GM19023 (cell line): ENCODE data around the gene PACS2.
A peak's percentile ranks its signal among the peaks of the same experiment; 100 is the strongest.

Experiments
- ATAC-seq: cut with Tn5 transposase; IDR thresholded peaks from one replicate; pipeline ENCODE4 v1.9.1; 2021; ENCODE audit warnings: mild to moderate bottlenecking, moderate library complexity; ENCODE audit not compliant: unreplicated experiment

PACS2 gene

GRCh38 chr14:105398044-105398725, 83.6 kb downstream of the PACS2 start, which contains the start of gene TEX22:
TEX22 (plus strand) TSS chr14:105398538; CDS start chr14:105399341, 803 bp downstream.
- ATAC-seq: peak; percentile 79

GRCh38 chr14:105398726-105399465, 84.3 kb downstream of the PACS2 start:
- peak; percentile 48 for ATAC-seq

- ATAC-seq: no peak
These were observed 84.9 kb downstream of the PACS2 start for GRCh38 chr14:105399466-105399775.

DNA sequence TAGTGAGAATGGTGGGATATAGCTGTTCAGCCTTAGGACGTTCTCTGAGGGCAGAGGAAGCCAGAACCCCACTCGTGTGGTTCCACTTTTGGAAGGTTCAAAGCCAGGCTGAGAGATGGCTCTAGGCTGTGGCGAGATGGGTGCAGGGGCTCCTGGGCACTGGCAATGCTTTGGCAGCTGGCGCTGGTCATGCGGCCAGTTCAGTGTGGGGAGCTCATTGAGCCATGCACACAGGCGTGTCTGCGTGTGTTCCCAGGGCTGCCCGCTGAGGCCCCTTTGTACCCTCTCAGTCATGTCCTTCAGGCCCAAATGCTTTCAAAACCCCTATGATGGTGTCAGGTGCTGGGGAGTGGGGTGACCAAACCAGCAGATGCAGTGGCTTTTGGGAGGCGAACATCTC, 85.5 kb downstream of the PACS2 start:
- no peak for ATAC-seq

DNA sequence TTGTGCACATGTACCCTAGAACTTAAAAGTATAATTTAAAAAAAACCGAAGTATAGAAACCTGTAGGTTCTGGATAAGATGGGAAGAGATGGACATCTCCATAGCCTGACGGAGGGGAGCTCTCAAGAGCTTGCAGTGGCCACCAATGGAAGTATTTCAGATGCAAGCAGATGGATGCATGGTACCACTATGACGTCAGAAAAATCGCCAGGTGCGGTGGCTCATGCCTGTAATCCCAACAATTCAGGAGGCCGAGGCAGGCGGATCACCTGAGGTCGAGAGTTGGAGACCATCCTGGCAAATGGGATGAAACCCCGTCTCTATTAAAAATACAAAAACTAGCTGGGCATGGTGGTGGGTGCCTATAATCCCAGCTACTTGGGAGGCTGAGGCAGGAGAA, 87.2 kb downstream of the PACS2 start:
- no peak for ATAC-seq

DNA sequence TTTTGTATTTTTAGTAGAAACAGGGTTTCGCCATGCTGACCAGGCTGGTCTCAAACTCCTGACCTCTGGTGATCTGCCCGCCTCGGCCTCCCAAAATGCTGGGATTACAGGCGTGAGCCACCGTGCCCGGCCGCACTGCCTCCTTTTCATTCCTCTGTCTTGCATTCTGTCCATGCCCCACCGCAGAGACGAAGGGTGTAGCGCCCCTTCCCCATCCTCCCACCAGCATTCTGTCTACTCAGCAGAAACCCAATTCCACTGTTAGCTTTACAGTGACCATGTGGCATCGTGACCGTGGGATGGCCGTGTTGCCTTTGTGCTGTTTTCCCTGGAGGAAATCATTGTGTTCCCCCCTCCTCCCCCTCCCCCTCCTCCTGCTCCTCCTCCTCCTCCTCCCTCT, 94.0 kb downstream of the PACS2 start:
- ATAC-seq: no peak

- ATAC-seq: no peak
These were observed 94.8 kb downstream of the PACS2 start for GRCh38 chr14:105409364-105409763.

DNA sequence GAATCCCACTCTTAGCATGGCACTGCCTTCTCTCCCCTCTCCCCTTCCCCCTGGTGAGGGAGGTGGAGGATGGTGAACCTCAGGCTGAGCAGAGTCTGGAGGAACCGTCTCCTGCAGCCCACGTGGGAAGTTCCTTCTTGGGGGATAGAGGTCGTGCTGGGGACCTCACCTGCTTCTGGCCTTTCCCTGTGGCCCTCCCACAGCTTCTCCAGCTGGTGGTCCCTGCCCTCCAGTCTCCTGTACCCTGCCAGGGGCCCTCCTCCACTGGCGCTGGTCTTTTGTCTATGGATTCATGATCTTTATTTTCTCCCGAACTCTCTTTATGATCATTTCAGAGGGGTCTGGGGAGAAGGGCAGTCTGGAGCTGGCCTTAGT, 96.1 kb downstream of the PACS2 start:
- no peak for ATAC-seq

DNA sequence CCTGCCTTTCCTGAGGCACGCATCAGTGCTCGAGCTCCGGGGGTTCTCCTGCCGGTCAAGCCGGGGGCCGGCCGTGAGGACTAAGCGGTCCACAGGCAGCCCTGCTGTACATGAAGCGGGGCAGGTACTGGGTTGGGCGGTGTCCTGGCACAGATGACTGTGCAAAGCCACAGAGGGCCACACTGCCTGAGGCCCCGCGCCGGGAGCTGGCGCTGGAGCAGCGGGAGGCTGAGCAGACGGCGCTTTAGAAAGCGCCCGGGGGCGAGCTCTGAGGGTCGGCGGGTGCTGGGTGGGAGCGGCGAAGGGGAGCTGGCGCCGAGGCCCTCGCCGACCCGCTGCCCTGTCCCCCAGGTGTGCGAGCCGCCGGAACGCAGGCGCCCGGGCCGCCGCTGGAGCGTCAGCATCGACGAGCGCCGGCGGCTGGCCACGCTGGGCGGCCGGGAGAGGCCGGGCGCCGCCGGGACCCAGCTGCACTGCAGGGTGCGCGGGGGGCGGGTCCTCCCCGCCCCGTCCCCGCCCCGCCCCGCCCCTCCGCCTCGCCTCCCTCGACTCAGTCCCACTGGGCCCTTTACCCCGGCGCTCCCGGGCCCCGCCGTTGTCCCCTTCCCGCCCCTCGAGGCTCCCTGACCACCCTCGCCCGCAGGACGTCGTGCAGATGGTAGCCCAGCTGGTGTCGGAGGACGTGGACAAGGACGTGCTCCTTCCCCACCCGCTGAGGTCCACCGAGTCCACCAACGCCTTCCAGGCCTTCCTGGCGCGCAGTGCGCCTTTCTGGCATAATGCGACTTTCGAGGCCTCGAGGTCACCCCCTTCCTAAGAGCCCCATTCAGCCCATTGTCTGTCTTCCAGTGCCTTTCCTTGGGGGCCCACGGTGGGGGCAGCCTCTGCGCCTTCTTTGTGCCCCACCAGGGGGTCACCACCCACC, 96.7 kb downstream of the PACS2 start:
- no peak for ATAC-seq

GRCh38 chr14:105411985-105412770, 97.6 kb downstream of the PACS2 start:
- ATAC-seq: no peak

- no peak for ATAC-seq
These were observed 98.4 kb downstream of the PACS2 start for GRCh38 chr14:105412771-105413543.

DNA sequence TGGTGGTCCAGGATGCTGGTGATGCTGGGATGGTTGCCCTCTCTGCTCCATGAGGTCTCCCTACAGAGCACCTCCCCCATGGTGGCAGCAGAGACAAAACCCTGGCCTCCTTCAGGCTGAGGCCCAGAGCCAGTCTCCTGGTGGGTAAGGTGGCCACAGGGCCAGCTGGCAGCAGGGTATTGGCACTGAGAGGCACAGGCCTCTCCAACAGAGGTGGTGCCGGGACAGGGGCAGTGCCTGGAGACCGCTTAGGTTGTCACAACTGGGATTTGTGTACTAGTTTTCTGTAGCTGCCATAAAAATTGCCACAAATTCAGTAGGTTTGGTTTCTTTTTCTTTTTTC, 99.0 kb downstream of the PACS2 start:
- ATAC-seq: no peak

DNA sequence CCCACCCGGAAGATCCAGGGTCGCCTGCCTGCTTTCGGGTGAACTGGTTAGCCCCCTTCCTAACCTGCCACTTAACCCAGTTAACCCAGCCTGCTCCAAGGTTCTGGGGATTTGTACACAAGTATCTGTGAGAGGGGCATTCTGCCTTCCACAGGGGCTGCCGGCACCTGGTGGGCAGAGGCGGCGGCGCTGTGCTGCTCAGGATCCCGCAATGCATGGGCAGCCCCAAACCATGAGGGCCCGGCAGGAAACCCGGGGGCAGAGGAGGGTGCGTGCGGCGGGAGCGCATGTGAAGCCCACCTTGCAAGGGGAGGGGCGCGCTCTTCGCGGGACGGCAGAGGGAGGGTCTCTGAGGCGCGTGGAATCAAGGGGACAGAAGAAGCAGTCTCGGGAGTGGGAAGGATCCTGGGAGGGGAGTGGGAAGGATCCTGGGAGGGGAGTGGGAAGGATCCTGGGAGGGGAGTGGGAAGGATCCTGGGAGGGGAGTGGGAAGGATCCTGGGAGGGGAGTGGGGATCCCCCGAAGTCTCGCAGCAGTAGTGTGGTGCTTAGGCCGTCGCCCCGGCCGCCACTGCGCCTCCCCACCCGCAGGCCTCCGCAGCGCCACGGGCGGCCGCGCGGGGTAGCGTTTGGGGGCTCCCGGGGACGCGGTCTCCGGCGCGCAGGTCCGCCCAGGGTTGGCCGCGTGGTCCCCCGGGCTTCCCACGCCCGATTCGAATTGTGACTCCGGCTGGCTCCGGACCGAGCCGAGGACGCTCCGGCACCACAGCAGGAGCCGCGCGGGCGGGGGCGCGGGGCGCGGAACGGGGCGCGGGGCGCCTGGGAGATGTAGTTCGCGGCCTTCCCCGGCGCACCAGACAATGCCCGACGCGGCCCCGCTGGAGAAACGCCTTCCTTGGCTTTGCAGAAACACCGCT, 100.2 kb downstream of the PACS2 start:
- peak; percentile 51 for ATAC-seq

DNA sequence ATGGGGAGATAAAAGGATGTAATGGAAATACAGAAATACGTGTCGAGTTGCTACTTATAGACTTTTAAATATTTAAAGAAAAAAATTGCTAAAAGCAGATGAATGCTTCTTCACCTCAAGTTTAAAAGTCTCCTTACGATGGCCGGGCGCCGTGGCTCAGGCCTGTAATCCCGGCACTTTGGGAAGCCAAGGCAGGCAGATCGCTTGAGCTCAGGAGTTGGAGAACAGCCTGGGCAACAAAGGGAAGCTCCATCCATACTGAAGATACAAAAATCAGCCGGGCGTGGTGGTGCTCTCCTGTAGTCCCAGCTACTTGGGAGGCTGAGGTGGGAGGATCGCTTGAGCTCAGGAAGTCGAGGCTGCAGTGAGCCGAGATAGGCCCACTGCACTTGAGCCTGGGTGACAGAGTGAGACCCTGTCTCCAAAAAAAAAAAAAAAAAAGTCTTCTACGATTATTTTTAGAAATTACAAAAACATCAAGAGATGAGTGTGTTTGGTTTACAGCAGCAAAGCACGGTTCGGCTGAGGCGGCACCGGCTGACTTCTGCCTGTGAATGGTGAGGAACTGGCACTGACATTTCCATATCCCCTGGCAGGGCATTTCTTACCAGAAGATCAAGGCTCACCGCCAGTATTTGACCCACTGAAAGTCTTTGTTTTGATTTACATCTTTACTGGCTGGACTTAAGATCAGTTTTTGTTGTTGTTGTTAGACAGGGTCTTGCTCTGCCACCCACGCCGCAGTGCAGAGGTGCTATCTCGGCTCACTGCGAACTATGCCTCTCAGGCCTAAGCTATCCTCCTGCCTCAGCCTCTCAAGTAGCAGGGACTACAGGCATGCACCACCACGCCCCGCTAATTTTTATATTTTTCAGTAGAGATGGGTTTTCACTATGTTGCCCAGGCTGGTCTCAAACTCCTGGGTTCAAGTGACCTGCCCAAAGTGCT, 101.2 kb downstream of the PACS2 start:
- no peak for ATAC-seq

DNA sequence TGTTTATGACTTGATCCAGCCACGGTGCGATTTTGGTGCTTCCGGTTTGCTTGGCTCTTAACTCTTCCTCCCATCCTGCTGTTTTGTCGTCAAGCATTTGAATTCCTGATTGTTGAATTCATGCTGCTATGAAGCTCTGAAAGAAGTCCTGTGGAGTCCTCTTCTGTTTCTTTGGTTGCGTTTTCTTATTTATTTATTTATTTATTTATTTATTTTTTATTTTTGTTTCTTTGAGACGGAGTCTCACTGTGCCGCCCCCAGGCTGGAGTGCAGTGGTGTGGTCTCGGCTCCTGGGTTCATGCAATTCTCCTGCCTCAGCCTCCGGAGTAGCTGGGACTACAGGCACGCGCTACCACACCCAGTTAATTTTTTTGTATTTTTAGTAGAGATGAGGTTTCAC, 102.1 kb downstream of the PACS2 start:
- no peak for ATAC-seq

- ATAC-seq: no peak
These were observed 103.2 kb downstream of the PACS2 start for GRCh38 chr14:105417690-105418121.

- no peak for ATAC-seq
These were observed 104.0 kb downstream of the PACS2 start for GRCh38 chr14:105418269-105419194.
